WTC11 (cell line): ENCODE measurements around the gene HES2. TPM values are rescaled to one million over a fixed set of nuclear protein-coding genes. Genes with fewer than 3 reads are reported as not detected.

Experiments used
- ATAC-seq: fragments of 200-7000 bp; cut with Tn5 transposase; 2 replicates; pipeline ENCODE4 v1.10.0; 2021; ENCODE audit warnings: mild to moderate bottlenecking, moderate library complexity
- CTCF ChIA-PET: fragments of 300-600 bp; sonication (Branson Sonifier 250); formaldehyde crosslinking; loops from one replicate; lab custom pipeline; 2021; ENCODE audit warnings: antibody characterized with exemption; lab: Charles Lee
- POLR2A ChIA-PET: fragments of 350-600 bp; sonication (Branson Sonifier 250); formaldehyde crosslinking; loops from one replicate; lab custom pipeline; 2021; ENCODE audit warnings: antibody characterized with exemption; lab: Charles Lee
- DNase-seq: peaks from one replicate; pipeline ENCODE4 v3.0.0; 2021; ENCODE audit warnings: low spot score
- H3K27ac Mint-ChIP-seq: 2 replicates; pipeline ENCODE4 v1.8.0; 2021; ENCODE audit warnings: mixed read lengths
- H3K27me3 Mint-ChIP-seq: 2 replicates; pipeline ENCODE4 v1.8.0; 2021; ENCODE audit warnings: low read depth, mild to moderate bottlenecking, moderate library complexity, mixed read lengths
- H3K36me3 Mint-ChIP-seq: 2 replicates; pipeline ENCODE4 v1.8.0; 2021; ENCODE audit warnings: mixed read lengths
- H3K4me1 Mint-ChIP-seq: 2 replicates; pipeline ENCODE4 v1.8.0; 2022; ENCODE audit warnings: mixed read lengths
- H3K4me3 Mint-ChIP-seq: 2 replicates; pipeline ENCODE4 v1.8.0; 2021; ENCODE audit warnings: mild to moderate bottlenecking, moderate library complexity, mixed read lengths
- H3K9me3 Mint-ChIP-seq: 2 replicates; pipeline ENCODE4 v1.8.0; 2021; ENCODE audit warnings: mixed read lengths
- AFF4 ChIP-seq: sonication (generic); formaldehyde crosslinking; IDR thresholded peaks from 2 replicates; pipeline ENCODE4 v1.8.1; 2023; ENCODE audit warnings: mild to moderate bottlenecking, missing genetic modification reagents, borderline replicate concordance
- ATF3 ChIP-seq: sonication (generic); formaldehyde crosslinking; conservative IDR thresholded peaks from 2 replicates; pipeline ENCODE4 v1.8.1; 2022; ENCODE audit warnings: mild to moderate bottlenecking, missing genetic modification reagents
- CDX4 ChIP-seq: fragments of 250-450 bp; sonication (Bioruptor Pico); IDR thresholded peaks from 2 replicates; pipeline ENCODE4 v1.9.0; 2021; ENCODE audit warnings: moderate library complexity, mild to moderate bottlenecking, inconsistent platforms, borderline replicate concordance
- CTCF ChIP-seq: fragments of 200-600 bp; IDR thresholded peaks from 2 replicates; pipeline ENCODE4 v1.8.0; 2022; ENCODE audit warnings: antibody characterized with exemption
- ETV6 ChIP-seq: sonication (generic); formaldehyde crosslinking; IDR thresholded peaks from 2 replicates; pipeline ENCODE4 v1.8.1; 2022; ENCODE audit warnings: mild to moderate bottlenecking, missing genetic modification reagents
- FOXP4 ChIP-seq: sonication (generic); formaldehyde crosslinking; IDR thresholded peaks from 2 replicates; pipeline ENCODE4 v1.8.0; 2022; ENCODE audit warnings: mild to moderate bottlenecking, missing genetic modification reagents
- IRF1 ChIP-seq: sonication (generic); formaldehyde crosslinking; IDR thresholded peaks from 2 replicates; pipeline ENCODE4 v1.8.0; 2023; ENCODE audit warnings: missing genetic modification reagents
- MYBL2 ChIP-seq: sonication (generic); formaldehyde crosslinking; IDR thresholded peaks from 2 replicates; pipeline ENCODE4 v1.8.1; 2023; ENCODE audit warnings: mild to moderate bottlenecking, moderate library complexity, missing genetic modification reagents
- PRDM15 ChIP-seq: sonication (generic); formaldehyde crosslinking; IDR thresholded peaks from 2 replicates; pipeline ENCODE4 v1.8.0; 2022; ENCODE audit warnings: missing genetic modification reagents
- PREB ChIP-seq: sonication (generic); formaldehyde crosslinking; IDR thresholded peaks from 2 replicates; pipeline ENCODE4 v1.8.1; 2022; ENCODE audit warnings: mild to moderate bottlenecking, missing genetic modification reagents, moderate library complexity, borderline replicate concordance
- TEAD4 ChIP-seq: sonication (generic); formaldehyde crosslinking; IDR thresholded peaks from 2 replicates; pipeline ENCODE4 v1.8.0; 2022; ENCODE audit warnings: mild to moderate bottlenecking, missing genetic modification reagents
- ZNF281 ChIP-seq: sonication (generic); formaldehyde crosslinking; IDR thresholded peaks from 2 replicates; pipeline ENCODE4 v1.8.0; 2023; ENCODE audit warnings: mild to moderate bottlenecking, missing genetic modification reagents
- ZNF317 ChIP-seq: sonication (generic); formaldehyde crosslinking; IDR thresholded peaks from 2 replicates; pipeline ENCODE4 v1.8.1; 2023; ENCODE audit warnings: low read depth, mild to moderate bottlenecking, moderate library complexity, missing genetic modification reagents, borderline replicate concordance
- ZNF416 ChIP-seq: fragments of 250-450 bp; sonication (Bioruptor Pico); IDR thresholded peaks from 2 replicates; pipeline ENCODE4 v1.9.0; 2021; ENCODE audit warnings: mild to moderate bottlenecking, inconsistent platforms
- ZSCAN18 ChIP-seq: fragments of 250-450 bp; sonication (Bioruptor Pico); IDR thresholded peaks from 2 replicates; pipeline ENCODE4 v2.1.2; 2022; ENCODE audit warnings: mild to moderate bottlenecking, moderate library complexity
- total RNA-seq: library from RNA; stranded (reverse); gene quantifications from 3 replicates; pipeline ENCODE4 v1.2.3, GENCODE V29; 2021

Gene HES2
- total RNA-seq, 1 experiment from 2014 or later = 2.7 TPM

GRCh38 chr1:6416906-6417305, 2.8 kb downstream of the HES2 start:
- no peak for ATAC-seq
- ChIA-PET CTCF (interaction anchor here (1.6 to 4.0 kb wide), 6 partner anchors 12 to 178 kb away, joined by 3 to 35 read pairs (median 6); partner anchors contain the start of gene ACOT7), POLR2A (no interaction called here)
- H3K4me1 Mint-ChIP-seq = peaks cover 20% of the 10 kb centered on the region
- no peak overlapping the region for H3K4me3 Mint-ChIP-seq
- H3K36me3 Mint-ChIP-seq = no peaks in the 10 kb centered on the region
- peaks cover 94% of the 10 kb centered on the region for H3K27me3 Mint-ChIP-seq
- no peak overlapping the region for H3K27ac Mint-ChIP-seq
- H3K9me3 Mint-ChIP-seq = no peaks in the 10 kb centered on the region
- no peak for DNase-seq
- TF ChIP-seq ZNF317 (CRISPR knock-in tag) (no peak), ETV6 (CRISPR knock-in tag) (no peak), PRDM15 (CRISPR knock-in tag) (no peak), PREB (CRISPR knock-in tag) (no peak), AFF4 (no peak), ATF3 (CRISPR knock-in tag) (no peak), ZNF416 (CRISPR knock-in tag) (no peak)
- TF ChIP-seq, all 79 proteins: peak for 0

GRCh38 chr1:6416295-6416656, 3.4 kb downstream of the HES2 start:
- peaks cover 20% of the 10 kb centered on the region for H3K4me1 Mint-ChIP-seq
- no peak overlapping the region for H3K4me3 Mint-ChIP-seq
- H3K27ac Mint-ChIP-seq = no peak overlapping the region
- H3K9me3 Mint-ChIP-seq = no peaks in the 10 kb centered on the region
- H3K27me3 Mint-ChIP-seq = peaks cover 90% of the 10 kb centered on the region
- ATAC-seq = no peak
- no peaks in the 10 kb centered on the region for H3K36me3 Mint-ChIP-seq
- CTCF ChIA-PET = interaction anchor here (0.6 to 4.0 kb wide), 9 partner anchors 11 to 178 kb away, joined by 3 to 35 read pairs (median 5); partner anchors contain the start of gene ACOT7
- POLR2A ChIA-PET = no interaction called here
- DNase-seq = no peak
- TF ChIP-seq IRF1 (CRISPR knock-in tag) (no peak), CDX4 (CRISPR knock-in tag) (no peak), FOXP4 (CRISPR knock-in tag) (no peak), TEAD4 (CRISPR knock-in tag) (no peak), MYBL2 (CRISPR knock-in tag) (no peak), ZSCAN18 (CRISPR knock-in tag) (no peak), CTCF (no peak), ZNF281 (no peak)
